HG03196 (cell line): Measurements from ENCODE around the gene OSBPL5.

Experiments used
- ATAC-seq: cut with Tn5 transposase; IDR thresholded peaks from one replicate; pipeline ENCODE4 v1.9.1; 2021; ENCODE audit not compliant: unreplicated experiment

The OSBPL5 gene

DNA sequence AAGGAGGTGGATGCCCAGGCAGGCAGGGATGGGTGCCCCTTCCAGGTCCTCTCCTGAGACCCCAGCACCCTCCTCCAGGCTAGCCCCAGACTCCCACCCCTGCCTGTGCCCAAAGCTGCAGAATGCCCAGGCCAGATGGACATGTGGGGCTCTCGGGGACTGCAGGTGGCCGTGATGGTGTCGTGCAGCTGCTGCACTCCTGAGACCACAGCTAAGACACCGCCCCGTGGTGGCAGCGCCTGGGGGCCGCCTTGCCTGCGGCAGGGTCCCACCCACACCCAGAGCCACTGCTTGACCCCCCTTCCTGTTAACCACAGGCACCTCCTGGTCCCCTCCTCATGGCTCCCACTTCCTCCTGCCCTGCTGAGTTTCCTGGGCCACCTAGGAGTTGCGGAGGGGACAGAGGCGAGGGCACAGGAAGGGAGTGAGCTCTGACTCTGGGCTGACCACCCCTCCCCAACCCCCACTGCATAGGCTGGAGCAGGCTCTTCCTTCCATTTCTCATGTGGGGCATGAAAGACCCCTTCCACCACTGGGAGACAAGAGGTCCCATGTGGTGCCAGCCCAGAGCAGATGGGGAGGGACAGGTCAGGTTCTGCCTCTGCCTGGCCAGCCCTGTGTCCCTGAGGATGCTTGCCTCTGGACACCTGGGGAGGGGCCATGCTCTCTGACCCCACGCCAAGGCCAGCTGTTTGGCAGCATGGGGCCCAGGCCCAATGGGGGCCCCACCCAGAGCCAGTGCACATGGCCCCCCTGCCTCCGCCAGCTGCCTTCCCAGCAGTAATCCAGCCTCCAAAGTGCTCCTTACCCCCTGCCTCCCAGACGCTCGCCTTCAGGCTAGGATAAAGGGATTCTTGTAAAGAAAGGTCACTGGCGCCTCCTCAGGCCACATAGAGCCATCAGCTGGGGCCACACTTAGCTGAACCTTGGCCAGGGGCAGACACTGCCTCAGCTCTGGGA lies 29.3 kb downstream of the OSBPL5 start:
- no peak for ATAC-seq

GRCh38 chr11:3134651-3135480 lies 30.2 kb downstream of the OSBPL5 start:
- no peak for ATAC-seq

GRCh38 chr11:3134218-3134621 lies 30.9 kb downstream of the OSBPL5 start:
- no peak for ATAC-seq

DNA sequence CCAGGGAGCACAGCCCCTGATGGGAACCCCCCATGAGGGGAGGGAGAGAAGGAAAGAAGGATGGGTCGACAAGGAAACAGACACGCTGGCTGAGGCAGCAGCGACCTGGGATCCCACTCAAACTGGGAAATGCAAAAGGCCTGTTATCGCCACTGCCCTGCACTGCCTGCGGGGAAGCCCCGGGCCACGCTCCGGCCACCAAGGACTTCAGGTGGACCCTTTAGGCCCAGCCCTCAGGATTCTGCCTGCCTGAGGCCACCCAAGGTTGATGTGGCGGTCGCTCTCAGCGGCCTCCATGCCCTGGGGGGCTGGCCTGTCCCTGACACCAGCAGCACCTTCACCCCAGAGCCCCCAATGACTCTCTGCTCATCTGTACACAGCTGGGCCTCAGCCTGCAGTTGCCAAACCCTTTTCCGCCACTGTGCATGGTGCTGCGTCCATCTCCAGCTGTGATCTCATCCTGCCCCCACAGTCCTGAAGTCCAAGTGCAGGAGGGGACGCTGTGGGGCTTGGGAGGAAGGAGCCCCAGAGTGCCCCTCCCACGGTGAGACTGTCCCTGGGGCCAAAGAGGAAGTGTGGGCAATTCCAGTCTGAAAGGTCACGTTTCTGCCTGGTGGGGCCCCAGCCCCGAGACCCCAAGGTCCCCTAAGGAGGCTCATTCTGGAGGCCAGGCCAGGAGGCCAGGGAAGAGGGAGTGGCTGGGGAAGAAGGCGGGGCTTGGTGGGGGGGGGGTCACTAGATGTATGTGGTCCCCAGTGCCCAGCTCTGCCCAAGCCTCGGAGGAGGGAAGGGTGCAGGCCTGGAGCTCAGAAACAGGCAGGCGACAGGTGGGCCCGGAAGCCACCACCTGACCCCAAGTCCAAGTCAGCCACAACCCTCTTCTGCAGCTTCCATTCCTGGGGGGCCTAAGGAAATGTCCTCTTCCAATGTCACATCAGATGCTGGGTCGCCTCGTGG lies 31.6 kb downstream of the OSBPL5 start:
- ATAC-seq, result no peak

- ATAC-seq, result no peak
Observed at GRCh38 chr11:3132831-3133260, 32.3 kb downstream of the OSBPL5 start.

DNA sequence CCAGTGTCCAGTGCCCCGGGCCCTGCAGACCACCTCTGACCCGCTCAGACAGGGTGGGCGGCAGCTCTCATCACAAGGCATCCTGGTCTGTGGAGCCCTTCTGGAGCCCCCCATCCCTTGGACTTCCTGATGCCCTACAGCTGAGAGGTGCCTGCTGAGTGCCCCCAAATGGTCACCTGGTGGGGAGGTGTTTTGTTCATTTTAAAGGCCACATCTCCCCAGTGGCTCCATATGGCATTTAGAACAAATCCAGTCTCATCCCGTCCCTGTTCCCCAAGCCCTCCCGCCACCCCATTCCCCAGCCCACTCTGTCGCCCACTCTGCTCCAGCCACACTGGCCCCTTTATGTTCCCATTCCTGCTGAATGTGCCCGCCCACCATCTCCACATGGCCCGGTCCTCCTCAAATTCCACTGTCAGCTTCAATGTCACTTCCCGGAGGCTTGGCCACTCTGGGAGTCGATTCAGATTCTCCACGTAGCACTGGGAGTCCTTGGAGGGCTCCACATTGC lies 32.8 kb downstream of the OSBPL5 start:
- no peak for ATAC-seq

DNA sequence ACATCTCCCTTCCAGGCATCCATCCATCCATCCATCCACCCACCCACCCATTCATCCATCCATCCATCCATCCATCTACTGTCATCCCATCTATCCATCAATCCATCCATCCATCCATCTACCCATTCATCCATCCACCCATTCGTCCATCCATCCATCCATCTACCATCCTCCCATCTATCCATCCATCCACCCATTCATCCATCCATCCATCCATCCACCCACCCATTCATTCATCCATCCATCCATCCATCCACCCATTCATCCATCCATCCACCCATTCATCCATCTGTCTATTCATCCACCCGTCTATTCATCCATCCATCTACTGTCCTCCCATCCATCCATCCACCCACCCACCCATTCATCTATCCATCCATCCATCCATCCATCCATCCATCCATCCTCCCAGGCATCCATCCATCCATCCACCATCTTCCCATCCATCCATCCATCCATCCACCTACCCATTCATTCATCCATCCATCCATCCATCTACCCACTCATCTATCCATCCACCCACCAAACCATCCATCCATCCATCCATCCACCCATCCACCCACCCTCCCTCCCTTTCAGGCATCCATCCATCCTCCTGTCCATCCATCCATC lies 33.7 kb downstream of the OSBPL5 start:
- no peak for ATAC-seq

GRCh38 chr11:3130269-3131071 lies 34.6 kb downstream of the OSBPL5 start:
- ATAC-seq, result no peak

GRCh38 chr11:3129591-3130268 lies 35.4 kb downstream of the OSBPL5 start:
- no peak for ATAC-seq

- no peak for ATAC-seq
Observed at GRCh38 chr11:3129181-3129590, 35.9 kb downstream of the OSBPL5 start.

DNA sequence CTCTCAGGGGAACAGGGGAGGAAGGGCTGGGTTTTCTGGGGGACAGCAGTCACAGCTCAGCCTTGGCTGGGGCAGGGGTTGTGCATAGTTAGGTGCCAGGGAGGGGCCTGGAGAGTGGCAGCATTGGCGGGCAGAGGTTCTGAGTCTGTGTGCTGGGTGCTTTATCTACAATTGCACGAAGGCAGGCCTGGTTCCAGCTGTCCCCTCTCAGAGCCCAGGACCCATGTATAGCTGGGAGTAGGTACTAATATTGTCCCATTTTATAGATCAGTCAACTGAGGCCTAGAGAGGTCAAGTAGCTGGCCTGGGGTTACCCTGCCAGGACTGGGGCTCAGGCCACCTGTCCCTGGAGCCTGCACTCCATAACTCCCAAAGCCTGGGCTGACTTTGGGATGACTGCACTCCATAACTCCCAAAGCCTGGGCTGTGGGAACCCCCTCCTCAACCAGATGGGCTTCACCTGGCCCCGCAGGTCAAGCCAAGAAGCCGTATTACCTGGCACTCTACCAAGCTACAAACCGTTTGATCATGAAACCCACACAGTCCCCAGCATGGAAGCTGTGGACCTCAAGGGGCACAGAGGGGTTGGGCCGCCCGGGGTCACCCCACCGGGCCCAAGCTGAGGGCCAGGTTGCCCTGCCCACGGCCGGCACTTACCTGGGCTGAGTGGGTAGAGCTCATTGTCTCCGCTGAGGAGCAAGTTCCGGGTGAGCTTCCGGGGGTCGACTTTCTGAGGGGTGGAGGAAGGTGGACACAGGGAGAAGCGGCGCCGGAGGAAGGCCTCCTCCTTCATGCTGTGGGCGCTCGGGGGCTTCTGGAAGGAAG lies 36.5 kb downstream of the OSBPL5 start:
- ATAC-seq, result no peak

DNA sequence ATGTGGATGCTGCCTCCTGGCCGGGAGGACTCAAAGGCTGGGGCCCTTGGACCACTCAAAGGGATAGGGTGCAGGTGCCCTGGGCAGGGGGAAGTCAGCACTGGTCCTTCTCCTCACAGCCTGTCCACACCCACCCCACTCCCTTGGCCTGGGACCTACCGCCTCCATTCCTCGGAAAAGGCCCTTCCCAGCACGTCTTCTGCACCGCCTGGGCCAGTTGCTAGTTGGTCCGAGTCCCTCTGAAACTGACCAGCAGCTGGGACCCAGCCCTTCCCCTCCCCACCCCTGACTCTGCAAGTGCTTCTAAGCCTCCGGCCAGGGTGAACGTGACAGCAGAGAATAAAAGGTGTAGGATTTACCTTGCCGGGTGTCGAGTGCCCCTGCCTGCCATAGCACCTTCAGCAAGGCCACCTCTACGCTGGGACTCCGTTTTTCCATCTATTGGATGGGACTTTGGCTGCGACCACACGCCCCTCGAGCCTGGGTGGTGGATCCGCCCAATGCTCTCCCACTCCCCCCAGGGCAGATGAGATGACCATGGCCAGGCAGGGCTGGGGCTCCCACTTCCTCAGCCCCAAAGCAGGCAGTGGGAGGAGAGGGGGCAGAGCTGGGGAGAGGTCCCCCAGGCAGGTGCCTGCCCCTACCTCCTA lies 37.3 kb downstream of the OSBPL5 start:
- ATAC-seq, result no peak

DNA sequence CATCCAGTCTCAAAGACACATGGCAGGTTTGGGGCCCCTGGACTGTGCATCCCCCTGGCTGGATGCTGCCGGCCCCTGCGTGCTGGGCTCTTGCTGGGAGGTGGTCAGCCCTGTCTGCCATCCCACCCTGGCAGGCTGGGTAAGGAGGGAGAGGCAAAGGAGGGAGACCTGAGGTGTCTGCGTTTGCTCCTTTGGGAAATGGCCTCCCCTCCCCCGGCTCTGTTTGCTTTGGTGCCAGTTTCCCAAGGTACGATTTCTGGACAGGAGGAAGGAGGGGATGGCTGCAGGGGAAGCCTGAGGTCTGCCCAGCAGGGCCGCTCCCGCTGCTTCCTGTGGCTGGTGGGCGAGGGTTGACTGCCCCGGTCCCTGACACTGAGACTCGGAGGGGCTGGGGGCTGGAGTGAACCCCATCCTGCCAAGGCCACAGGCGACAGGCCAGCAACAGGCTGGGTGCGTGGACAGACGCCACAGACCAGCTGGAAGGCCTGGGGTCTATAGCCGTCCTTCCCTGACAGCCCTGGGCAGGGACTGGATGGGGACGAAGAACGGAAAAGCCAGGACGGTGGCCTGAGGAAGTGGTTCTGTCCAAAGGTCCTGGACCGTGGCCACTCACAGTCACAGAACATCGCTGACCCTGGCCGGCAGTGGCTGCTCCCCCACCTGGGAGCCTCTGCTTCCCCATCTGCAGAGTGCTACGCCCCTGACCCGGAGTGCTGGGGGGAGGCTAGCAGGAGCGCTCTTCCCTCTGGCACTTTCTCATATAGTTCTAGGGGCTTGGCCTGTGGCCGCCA lies 38.0 kb downstream of the OSBPL5 start:
- no peak for ATAC-seq

- ATAC-seq, result no peak
Observed at GRCh38 chr11:3126207-3126865, 38.8 kb downstream of the OSBPL5 start.

DNA sequence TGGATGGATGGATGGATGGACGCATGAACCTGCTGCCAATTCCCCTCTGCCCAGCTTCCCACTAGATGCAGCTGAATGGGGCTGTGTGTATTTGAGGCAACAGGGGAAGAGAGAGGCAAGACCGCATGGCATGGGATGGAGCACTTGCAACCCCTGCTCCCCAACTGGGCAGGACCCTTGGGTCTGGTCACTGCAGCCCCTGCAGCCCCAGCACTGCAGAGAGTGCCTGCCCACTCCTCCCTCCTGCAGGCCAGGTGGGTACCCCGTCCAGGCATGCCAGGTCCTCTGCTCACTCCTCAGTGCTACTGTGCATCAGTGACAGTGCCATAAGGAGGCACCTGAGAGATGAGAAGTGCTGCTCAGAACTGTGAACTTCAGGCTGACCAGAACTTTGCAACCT lies 40.3 kb downstream of the OSBPL5 start:
- ATAC-seq, result no peak
